IMR-90 (cell line): ENCODE measurements around the gene MEN1. TPM values are rescaled to one million over a fixed set of nuclear protein-coding genes. Genes with fewer than 3 reads are reported as not detected.

ENCODE experiments used
- ATAC-seq: fragments of 200-7000 bp; cut with Tn5 transposase; 2 replicates; pipeline ENCODE4 v1.9.1; 2020; ENCODE audit warnings: low read depth, mild to moderate bottlenecking, moderate library complexity
- BruUV-seq: library from RNA; stranded (reverse); fragments of 400-500 nt; replicated peaks from 2 replicates; lab custom pipeline; 2021; lab: Mats Ljungman, UMichigan
- CTCF ChIA-PET: fragments of 300-600 bp; formaldehyde crosslinking; extraction: SDS; loops from one replicate; lab custom pipeline; 2021; ENCODE audit warnings: antibody characterized with exemption; lab: Yijun Ruan, JAX
- POLR2A ChIA-PET: fragments of 300-600 bp; sonication (Branson Sonifier 250); formaldehyde crosslinking; loops from one replicate; lab custom pipeline; 2022; ENCODE audit warnings: antibody characterized with exemption; ENCODE audit not compliant: unreplicated experiment; lab: Charles Lee
- DNase-seq: peaks from one replicate; pipeline ENCODE4 v3.0.0; 2013
- H2AFZ ChIP-seq: replicated peaks from 2 replicates; pipeline ENCODE3; 2013; ENCODE audit warnings: low read length, mild to moderate bottlenecking; ENCODE audit not compliant: poor library complexity
- H2AK5ac ChIP-seq: 2 replicates; pipeline ENCODE4 v1.6.1; 2013; ENCODE audit warnings: low read depth, low read length, inconsistent platforms
- H2AK9ac ChIP-seq: replicated peaks from 2 replicates; pipeline ENCODE3; 2013; ENCODE audit warnings: mild to moderate bottlenecking, low read depth, low read length, moderate library complexity; ENCODE audit not compliant: poor library complexity
- H2BK120ac ChIP-seq: 2 replicates; pipeline ENCODE4 v1.6.1; 2013; ENCODE audit warnings: low read depth, low read length, inconsistent platforms
- H2BK15ac ChIP-seq: 3 replicates; pipeline ENCODE4 v1.6.1; 2013; ENCODE audit warnings: low read depth, low read length, inconsistent platforms
- H2BK20ac ChIP-seq: 2 replicates; pipeline ENCODE4 v1.6.1; 2013; ENCODE audit warnings: low read depth, mild to moderate bottlenecking, inconsistent platforms, low read length, moderate library complexity
- H2BK5ac ChIP-seq: 2 replicates; pipeline ENCODE4 v1.6.1; 2013; ENCODE audit warnings: mild to moderate bottlenecking, low read depth, low read length, inconsistent platforms; ENCODE audit not compliant: poor library complexity, severe bottlenecking
- H3K14ac ChIP-seq: replicated peaks from 2 replicates; pipeline ENCODE4 v1.6.1; 2013; ENCODE audit warnings: low read depth, low read length, inconsistent platforms
- H3K18ac ChIP-seq: 2 replicates; pipeline ENCODE4 v1.6.1; 2013; ENCODE audit warnings: low read depth, low read length, control low read depth
- H3K23ac ChIP-seq: 2 replicates; pipeline ENCODE4 v1.6.1; 2013; ENCODE audit warnings: low read depth, low read length, inconsistent platforms
- H3K27ac ChIP-seq: 2 replicates; pipeline ENCODE4 v1.5.1; 2013; ENCODE audit warnings: mild to moderate bottlenecking, control low read depth, low read length; ENCODE audit not compliant: insufficient read depth
- H3K27me3 ChIP-seq: 2 replicates; pipeline ENCODE4 v1.6.1; 2013; ENCODE audit warnings: low read length; ENCODE audit not compliant: control insufficient read depth, insufficient read depth
- H3K36me3 ChIP-seq: 2 replicates; pipeline ENCODE4 v1.6.1; 2013; ENCODE audit warnings: low read length, mixed read lengths; ENCODE audit not compliant: control insufficient read depth, insufficient read depth
- H3K4ac ChIP-seq: 2 replicates; pipeline ENCODE4 v1.6.1; 2013; ENCODE audit warnings: low read depth, low read length, inconsistent platforms
- H3K4me1 ChIP-seq: 2 replicates; pipeline ENCODE4 v1.6.1; 2013; ENCODE audit warnings: low read length, mixed read lengths; ENCODE audit not compliant: control insufficient read depth, insufficient read depth
- H3K4me2 ChIP-seq: 2 replicates; pipeline ENCODE4 v1.6.1; 2013; ENCODE audit warnings: low read depth, mild to moderate bottlenecking, control low read depth, low read length, moderate library complexity
- H3K4me3 ChIP-seq: 2 replicates; pipeline ENCODE4 v1.5.1; 2013; ENCODE audit warnings: low read depth, mild to moderate bottlenecking, control low read depth, low read length, moderate library complexity; ENCODE audit not compliant: insufficient read depth
- H3K56ac ChIP-seq: 2 replicates; pipeline ENCODE4 v1.6.1; 2013; ENCODE audit warnings: low read length, inconsistent platforms; ENCODE audit not compliant: insufficient read depth; ENCODE audit errors: extremely low read depth
- H3K79me1 ChIP-seq, 2 experiments: 2 replicates each; pipeline ENCODE4 v1.6.1; 2013; ENCODE audit warnings: low read length in 2 of 2, inconsistent platforms in 1 of 2, low read depth in 1 of 2
- H3K9ac ChIP-seq: 2 replicates; pipeline ENCODE4 v1.6.1; 2013; ENCODE audit warnings: low read depth, low read length, control low read depth
- H3K9me1 ChIP-seq: 2 replicates; pipeline ENCODE4 v1.6.1; 2013; ENCODE audit warnings: low read length, inconsistent platforms; ENCODE audit not compliant: insufficient read depth
- H3K9me3 ChIP-seq: 2 replicates; pipeline ENCODE4 v1.6.1; 2013; ENCODE audit warnings: low read length; ENCODE audit not compliant: control insufficient read depth, insufficient read depth
- H4K20me1 ChIP-seq: 2 replicates; pipeline ENCODE4 v1.6.1; 2013; ENCODE audit warnings: low read length, inconsistent platforms; ENCODE audit not compliant: insufficient read depth
- H4K5ac ChIP-seq: 2 replicates; pipeline ENCODE4 v1.6.1; 2013; ENCODE audit warnings: mild to moderate bottlenecking, low read depth, low read length, control low read depth
- H4K8ac ChIP-seq, 2 experiments: 2 replicates each; pipeline ENCODE4 v1.6.1; 2013; ENCODE audit warnings: low read depth in 2 of 2, low read length in 2 of 2, control low read depth in 1 of 2, inconsistent platforms in 1 of 2
- H4K91ac ChIP-seq: 2 replicates; pipeline ENCODE4 v1.6.1; 2013; ENCODE audit warnings: low read depth, low read length, inconsistent platforms; ENCODE audit not compliant: insufficient read depth
- BHLHE40 ChIP-seq: fragments of 150-350 bp; IDR thresholded peaks from 2 replicates; pipeline ENCODE4 v1.6.1; 2016; ENCODE audit warnings: mild to moderate bottlenecking, low read depth, low read length
- MAFK ChIP-seq: IDR thresholded peaks from 2 replicates; pipeline ENCODE4 v1.6.1; 2012; ENCODE audit warnings: low read depth, low read length, improper control_type of control experiment
- MXI1 ChIP-seq: IDR thresholded peaks from 2 replicates; pipeline ENCODE4 v1.6.1; 2012; ENCODE audit warnings: low read depth, mild to moderate bottlenecking, low read length, moderate library complexity, borderline replicate concordance
- RAD21 ChIP-seq: IDR thresholded peaks from 2 replicates; pipeline ENCODE4 v1.6.1; 2012; ENCODE audit warnings: low read length, improper control_type of control experiment
- WGBS, 2 experiments: methylation state at CpG; one replicate each; pipeline versions ENCODE4 v1.1.5 to v1.1.7; 2013; ENCODE audit warnings: missing lambda C conversion rate in 2 of 2; ENCODE audit not compliant: insufficient read length in 1 of 2; ENCODE audit errors: extremely low coverage in 2 of 2; 5-methylcytosine and 5-hydroxymethylcytosine counted together
- dilution Hi-C: fragments of 300-500 bp; cut with HindIII; formaldehyde crosslinking; loops from one replicate; pipeline ENCODE4 v1.14.3; 2018; ENCODE audit warnings: low sequenced_read_pairs; ENCODE audit not compliant: unreplicated experiment
- in situ Hi-C: fragments of 300-500 bp; cut with MboI; formaldehyde crosslinking; loops from 3 replicates; pipeline ENCODE4 v1.14.3; 2019; ENCODE audit warnings: low sequenced_read_pairs, inconsistent platforms, mixed read lengths
- intact Hi-C: fragments of 100-400 bp; cut with micrococcal nuclease; formaldehyde crosslinking; loops from 2 replicates; pipeline ENCODE4 v1.10.0; 2022
- polyA plus RNA-seq, 3 experiments: library from polyadenylated mRNA; depleted of rRNA; stranded (reverse); fragments of >200 nt; gene quantifications; 2 replicates each; pipeline ENCODE4 v1.2.3, GENCODE V29; 2012; ENCODE audit warnings: low replicate concordance in 1 of 3
- total RNA-seq: library from RNA; depleted of rRNA; stranded (reverse); fragments of >200 nt; gene quantifications from 2 replicates; pipeline ENCODE4 v1.2.3, GENCODE V29; 2012

The MEN1 gene
- total and polyA plus RNA-seq, 2 of the 4 experiments (the other 2 are of a cell fraction): 8.8 to 35.7 TPM

DNA sequence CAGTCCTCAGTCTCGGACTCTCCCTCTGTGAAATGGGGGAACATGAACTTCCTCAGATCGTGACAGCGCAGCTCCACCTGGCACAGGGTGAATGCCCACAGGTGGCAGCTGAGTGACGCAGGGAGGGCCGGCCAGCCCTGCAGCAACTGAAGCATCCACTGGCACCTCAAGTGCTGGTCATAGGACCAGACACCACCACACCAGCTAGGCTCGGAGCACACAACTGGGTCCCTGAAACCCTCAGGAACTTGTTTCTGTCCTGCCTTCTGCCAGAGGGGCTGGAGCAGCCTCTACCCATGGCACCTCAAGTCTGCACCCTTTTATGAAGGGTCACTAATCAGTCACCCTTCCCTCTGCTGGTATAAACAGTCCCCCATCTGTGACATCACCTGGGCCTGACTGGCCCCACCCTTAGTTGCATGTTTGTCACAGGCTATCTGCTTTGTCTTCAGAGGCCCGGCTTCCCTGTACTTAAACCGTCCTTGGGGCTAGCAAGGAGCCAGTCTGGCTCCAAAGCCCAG lies 41.5 kb upstream of the MEN1 start:
- dilution Hi-C loops: no loop called here

More for the DNA sequence above, 41.5 kb upstream of the MEN1 start:
- Histone ChIP-seq H3K9me1 (peaks cover 25% of the 10 kb centered on the region), H2AFZ (no peak overlapping the region), H2AK5ac (peak overlapping the region; percentile 75), H3K9ac (no peak overlapping the region), H3K23ac (no peak overlapping the region), H3K9me3 (no peaks in the 10 kb centered on the region), H3K79me1 (peaks cover 16 to 74% of the 10 kb centered on the region in 2 experiments), H2BK5ac (peak overlapping the region; percentile 28), H2AK9ac (peak overlapping the region; percentile 55), H3K4me3 (no peak overlapping the region), H3K4me2 (no peak overlapping the region), H2BK120ac (no peak overlapping the region), H3K18ac (no peak overlapping the region), H3K56ac (no peak overlapping the region), H4K91ac (no peak overlapping the region), H3K27me3 (no peaks in the 10 kb centered on the region), H2BK20ac (no peak overlapping the region), H3K36me3 (peaks cover 30% of the 10 kb centered on the region), H2BK15ac (no peak overlapping the region), H3K14ac (no peak overlapping the region), H4K20me1 (peaks cover 5% of the 10 kb centered on the region; the same call in 1 of the 2 replicates), H4K5ac (no peak overlapping the region), H4K8ac (no peak overlapping the region), H3K4ac (0 out of 2 replicates have a peak overlapping the region, but pooled peaks have one; percentile 28), H3K27ac (no peak overlapping the region), H3K4me1 (peaks cover 38% of the 10 kb centered on the region)
- intact Hi-C loops (no loop called here), in situ Hi-C loops (no loop called here)
- ChIA-PET POLR2A (no interaction called here), CTCF (interaction anchor here (1.4 kb wide), 1 partner anchor 36 kb away, joined by 3 read pairs; no protein-coding TSS in a partner anchor)
- no peak for DNase-seq
- no peak for ATAC-seq
- no peak for TF ChIP-seq RAD21
- no peak for TF ChIP-seq BHLHE40
- no peak for TF ChIP-seq MXI1
- TF ChIP-seq MAFK: no peak
- BruUV-seq: no TSS peak
- WGBS, 2 experiments: 86% methylated on average over 5 of the region's 8 CpGs; no CpG with 5 or more reads in 1 of the 2 experiments
